ENCODE results near the gene RBMX. TPM values are rescaled to one million over a fixed set of nuclear protein-coding genes. Genes with fewer than 3 reads are reported as not detected.

RBMX gene
- total RNA-seq, 2 donors from 2014 or later = 191 to 295 TPM

DNA sequence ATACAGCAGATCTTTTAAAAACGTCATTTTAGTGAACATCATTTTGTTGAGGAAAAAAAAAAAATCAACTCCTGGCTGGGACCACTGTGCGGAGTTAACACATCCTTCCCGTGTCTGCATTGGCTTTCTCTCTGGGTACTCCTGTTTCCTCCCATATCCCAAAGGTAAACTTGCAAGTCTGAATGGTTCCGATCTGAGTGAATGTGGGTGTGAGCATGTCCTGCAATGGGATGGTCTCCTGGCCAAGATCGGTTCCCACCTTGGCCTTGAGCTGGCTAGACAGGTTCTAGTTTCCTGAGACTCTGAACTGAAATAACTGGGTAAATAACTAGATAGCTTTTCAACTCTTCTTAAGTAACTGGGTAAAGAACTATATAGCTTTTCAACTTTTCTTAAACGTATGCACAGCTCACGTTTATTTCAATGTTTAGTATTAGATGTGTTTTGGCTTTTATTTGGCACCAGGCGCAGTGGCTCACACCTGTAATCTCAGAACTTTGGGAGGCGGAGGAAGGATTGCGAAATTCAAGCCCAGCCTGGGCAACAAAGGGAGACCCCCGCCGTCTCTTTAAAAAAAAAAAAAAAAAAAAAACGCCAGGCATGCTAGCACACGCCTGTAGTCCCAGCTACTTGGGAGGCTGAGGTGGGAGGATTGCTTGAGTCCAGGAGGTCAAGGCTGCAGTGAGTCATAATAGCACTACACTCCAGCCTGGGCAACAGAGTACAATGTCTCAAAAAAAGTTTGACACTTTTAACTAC lies 14.0 kb downstream of the RBMX start:
- H3K4me1 ChIP-seq (replicated peaks) = no peaks in the 10 kb centered on the region
- TF ChIP-seq POLR2AphosphoS5 (IDR thresholded peaks at IDR 0.05) = no peak
- TF ChIP-seq, protein P1, sequence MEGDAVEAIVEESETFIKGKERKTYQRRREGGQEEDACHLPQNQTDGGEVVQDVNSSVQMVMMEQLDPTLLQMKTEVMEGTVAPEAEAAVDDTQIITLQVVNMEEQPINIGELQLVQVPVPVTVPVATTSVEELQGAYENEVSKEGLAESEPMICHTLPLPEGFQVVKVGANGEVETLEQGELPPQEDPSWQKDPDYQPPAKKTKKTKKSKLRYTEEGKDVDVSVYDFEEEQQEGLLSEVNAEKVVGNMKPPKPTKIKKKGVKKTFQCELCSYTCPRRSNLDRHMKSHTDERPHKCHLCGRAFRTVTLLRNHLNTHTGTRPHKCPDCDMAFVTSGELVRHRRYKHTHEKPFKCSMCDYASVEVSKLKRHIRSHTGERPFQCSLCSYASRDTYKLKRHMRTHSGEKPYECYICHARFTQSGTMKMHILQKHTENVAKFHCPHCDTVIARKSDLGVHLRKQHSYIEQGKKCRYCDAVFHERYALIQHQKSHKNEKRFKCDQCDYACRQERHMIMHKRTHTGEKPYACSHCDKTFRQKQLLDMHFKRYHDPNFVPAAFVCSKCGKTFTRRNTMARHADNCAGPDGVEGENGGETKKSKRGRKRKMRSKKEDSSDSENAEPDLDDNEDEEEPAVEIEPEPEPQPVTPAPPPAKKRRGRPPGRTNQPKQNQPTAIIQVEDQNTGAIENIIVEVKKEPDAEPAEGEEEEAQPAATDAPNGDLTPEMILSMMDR (IDR thresholded peaks at IDR 0.05) = no peak
- TF ChIP-seq POLR2A (IDR thresholded peaks at IDR 0.05) = no peak
- H3K27me3 ChIP-seq (replicated peaks; ENCODE audit: insufficient read depth) = no peaks in the 10 kb centered on the region
- intact Hi-C loops (cut with DNase I) = no loop called here
- H3K27ac ChIP-seq = no peak overlapping the region
- H3K4me3 ChIP-seq = no peak overlapping the region
- 40% methylated on average over 14 of the region's 14 CpGs for WGBS
- H3K36me3 ChIP-seq = no peaks in the 10 kb centered on the region
- no peaks in the 10 kb centered on the region for H3K9me3 ChIP-seq
- DNase-seq (ENCODE audit: low spot score) = no peak

GRCh38 chrX:136865270-136866158 lies 15.0 kb downstream of the RBMX start:
- WGBS = 85% methylated on average over 9 of the region's 9 CpGs

GRCh38 chrX:136863826-136864225 lies 16.7 kb downstream of the RBMX start:
- Histone ChIP-seq H3K27me3 (replicated peaks; ENCODE audit: insufficient read depth) (no peaks in the 10 kb centered on the region), H3K27ac (no peak overlapping the region), H3K9me3 (no peaks in the 10 kb centered on the region), H3K4me1 (replicated peaks) (no peaks in the 10 kb centered on the region), H3K36me3 (no peaks in the 10 kb centered on the region), H3K4me3 (no peak overlapping the region)
- TF ChIP-seq POLR2AphosphoS5 (IDR thresholded peaks at IDR 0.05) (no peak), POLR2A (IDR thresholded peaks at IDR 0.05) (no peak)
- TF ChIP-seq, protein P1 (IDR thresholded peaks at IDR 0.05) = no peak
- intact Hi-C loops (cut with DNase I) = no loop called here
- DNase-seq (ENCODE audit: low spot score) = no peak
- WGBS = 66% methylated on average over 2 of the region's 2 CpGs

More at GRCh38 chrX:136865270-136866158, 15.0 kb downstream of the RBMX start:
- TF ChIP-seq POLR2AphosphoS5 (IDR thresholded peaks at IDR 0.05) (no peak), POLR2A (IDR thresholded peaks at IDR 0.05) (no peak)
- Histone ChIP-seq H3K36me3 (no peaks in the 10 kb centered on the region), H3K9me3 (no peaks in the 10 kb centered on the region), H3K27ac (no peak overlapping the region), H3K4me1 (replicated peaks) (no peaks in the 10 kb centered on the region), H3K27me3 (replicated peaks; ENCODE audit: insufficient read depth) (no peaks in the 10 kb centered on the region), H3K4me3 (no peak overlapping the region)
- intact Hi-C loops (cut with DNase I) = no loop called here
- DNase-seq (ENCODE audit: low spot score) = no peak

DNA sequence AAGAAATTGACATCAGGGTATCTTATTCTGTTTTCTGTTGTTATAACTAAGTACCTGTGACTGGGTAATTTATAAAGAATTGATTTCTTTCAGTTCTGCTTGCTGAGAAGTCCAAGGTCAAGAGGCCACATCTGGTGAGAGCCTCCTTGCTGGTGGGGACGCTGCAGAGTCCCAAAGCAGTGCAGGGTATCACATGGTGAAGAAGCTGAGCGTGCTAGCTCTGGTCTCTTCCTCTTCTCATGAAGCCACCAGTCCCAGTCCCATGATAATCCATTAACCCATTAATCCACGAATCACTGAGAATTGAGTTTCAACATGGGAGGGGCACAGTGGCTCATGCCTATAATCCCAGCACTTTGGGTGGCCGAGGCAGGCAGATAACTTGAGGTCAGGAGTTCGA lies 18.0 kb downstream of the RBMX start:
- Histone ChIP-seq H3K4me3 (no peak overlapping the region), H3K36me3 (no peaks in the 10 kb centered on the region), H3K27ac (no peak overlapping the region), H3K4me1 (replicated peaks) (no peaks in the 10 kb centered on the region), H3K9me3 (no peaks in the 10 kb centered on the region), H3K27me3 (replicated peaks; ENCODE audit: insufficient read depth) (no peaks in the 10 kb centered on the region)
- TF ChIP-seq POLR2AphosphoS5 (IDR thresholded peaks at IDR 0.05) (no peak), POLR2A (IDR thresholded peaks at IDR 0.05) (no peak)
- TF ChIP-seq, protein P1 (IDR thresholded peaks at IDR 0.05) = no peak
- DNase-seq (ENCODE audit: low spot score) = no peak
- intact Hi-C loops (cut with DNase I) = no loop called here
- 91% methylated on average over 5 of the region's 5 CpGs for WGBS

DNA sequence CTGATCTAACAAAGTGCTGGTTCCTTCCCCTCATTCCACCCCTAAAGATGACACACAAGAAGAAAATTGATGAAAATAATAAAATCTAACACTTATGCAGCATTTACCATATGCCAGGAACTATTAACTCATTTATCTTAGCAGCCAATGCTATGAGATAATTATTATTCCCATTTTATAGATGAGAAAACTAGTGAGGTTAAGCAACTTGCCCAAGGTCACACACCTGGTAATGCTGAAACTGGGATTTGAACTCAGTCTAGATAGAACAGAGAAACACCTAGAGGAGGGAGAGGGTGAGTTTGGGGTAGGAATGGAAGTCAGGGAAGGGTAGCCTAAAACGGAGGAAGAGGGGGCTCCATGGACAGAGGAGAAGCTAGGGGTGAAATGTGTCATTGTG lies 18.6 kb downstream of the RBMX start:
- H3K9me3 ChIP-seq = no peaks in the 10 kb centered on the region
- no peaks in the 10 kb centered on the region for H3K27me3 ChIP-seq (replicated peaks; ENCODE audit: insufficient read depth)
- H3K4me3 ChIP-seq = no peak overlapping the region
- WGBS = 74% methylated on average over 1 of the region's 1 CpG
- no peak for DNase-seq (ENCODE audit: low spot score)
- H3K36me3 ChIP-seq = no peaks in the 10 kb centered on the region
- H3K27ac ChIP-seq = no peak overlapping the region
- intact Hi-C loops (cut with DNase I) = no loop called here
- TF ChIP-seq, protein P1 (IDR thresholded peaks at IDR 0.05) = no peak
- TF ChIP-seq POLR2A (IDR thresholded peaks at IDR 0.05) = no peak
- no peak for TF ChIP-seq POLR2AphosphoS5 (IDR thresholded peaks at IDR 0.05)
- no peaks in the 10 kb centered on the region for H3K4me1 ChIP-seq (replicated peaks)
